GM23248 (cell line): ENCODE results near the gene NDUFC1. TPM values are rescaled to one million over a fixed set of nuclear protein-coding genes. Genes with fewer than 3 reads are reported as not detected.
A peak's percentile ranks its signal among the peaks of the same experiment; 100 is the strongest.

ENCODE experiments used
- DNase-seq: peaks from one replicate; pipeline ENCODE4 v3.0.0-alpha.2; 2015
- H2AFZ ChIP-seq: fragments of 200-600 bp; sonication (generic); 2 replicates; pipeline ENCODE4 v1.6.1; 2016; ENCODE audit warnings: antibody characterized with exemption
- H3F3A ChIP-seq: fragments of 200-600 bp; sonication (generic); 2 replicates; pipeline ENCODE4 v1.6.1; 2016; ENCODE audit warnings: mild to moderate bottlenecking, antibody characterized with exemption, mixed run types; ENCODE audit not compliant: insufficient read depth
- H3K27ac ChIP-seq: fragments of 200-600 bp; sonication (generic); 2 replicates; pipeline ENCODE4 v1.5.1; 2016; ENCODE audit warnings: mild to moderate bottlenecking
- H3K27me3 ChIP-seq: fragments of 200-600 bp; sonication (generic); replicated peaks from 2 replicates; pipeline ENCODE4 v1.6.1; 2016; ENCODE audit warnings: mild to moderate bottlenecking; ENCODE audit not compliant: insufficient read depth
- H3K36me3 ChIP-seq: fragments of 200-600 bp; sonication (generic); 2 replicates; pipeline ENCODE4 v1.6.1; 2016; ENCODE audit warnings: low read depth, mild to moderate bottlenecking
- H3K4me1 ChIP-seq: fragments of 200-600 bp; sonication (generic); 2 replicates; pipeline ENCODE4 v1.6.1; 2016; ENCODE audit warnings: mild to moderate bottlenecking; ENCODE audit not compliant: insufficient read depth
- H3K4me2 ChIP-seq: fragments of 200-600 bp; sonication (generic); one replicate; pipeline ENCODE4 v1.6.1; 2016; ENCODE audit warnings: mild to moderate bottlenecking; ENCODE audit not compliant: unreplicated experiment
- H3K4me3 ChIP-seq: fragments of 200-600 bp; sonication (generic); 2 replicates; pipeline ENCODE4 v1.5.1; 2016; ENCODE audit warnings: mild to moderate bottlenecking
- H3K79me2 ChIP-seq: fragments of 200-600 bp; sonication (generic); 2 replicates; pipeline ENCODE4 v1.6.1; 2016; ENCODE audit warnings: mild to moderate bottlenecking; ENCODE audit not compliant: insufficient read depth
- H3K9ac ChIP-seq: fragments of 200-600 bp; sonication (generic); 2 replicates; pipeline ENCODE4 v1.6.1; 2016; ENCODE audit warnings: mild to moderate bottlenecking
- H3K9me2 ChIP-seq: fragments of 200-600 bp; sonication (generic); 2 replicates; pipeline ENCODE4 v1.6.1; 2016; ENCODE audit warnings: mixed run types, mild to moderate bottlenecking, moderate library complexity; ENCODE audit not compliant: insufficient read depth
- H3K9me3 ChIP-seq: fragments of 200-600 bp; sonication (generic); one replicate; pipeline ENCODE4 v1.6.1; 2017; ENCODE audit warnings: low read depth
- H4K20me1 ChIP-seq: fragments of 200-600 bp; sonication (generic); 2 replicates; pipeline ENCODE4 v1.6.0; 2016; ENCODE audit not compliant: insufficient read depth
- EZH2 ChIP-seq: fragments of 200-600 bp; sonication (generic); IDR thresholded peaks from 2 replicates; pipeline ENCODE4 v1.6.1; 2018; ENCODE audit warnings: antibody characterized with exemption, mild to moderate bottlenecking; ENCODE audit not compliant: insufficient read depth, poor library complexity, severe bottlenecking
- EZH2phosphoT487 ChIP-seq: fragments of 200-600 bp; sonication (generic); IDR thresholded peaks from 2 replicates; pipeline ENCODE4 v1.6.1; 2018; ENCODE audit warnings: antibody characterized with exemption, moderate library complexity, mild to moderate bottlenecking, low read depth; ENCODE audit not compliant: insufficient read depth
- WGBS, 2 experiments: methylation state at CpG; one replicate each; pipeline ENCODE4 v1.1.6; 2015 to 2017; ENCODE audit warnings: low lambda C conversion rate in 2 of 2, low coverage in 1 of 2; ENCODE audit errors: missing lambda C conversion rate in 2 of 2; 5-methylcytosine and 5-hydroxymethylcytosine counted together
- in situ Hi-C: fragments of 300-500 bp; cut with MboI; formaldehyde crosslinking; loops from 2 replicates; pipeline ENCODE4 v1.15.0; 2020
- polyA plus RNA-seq: library from polyadenylated mRNA; unstranded; fragments of >200 nt; fragmentation: Nextera tagmentation; extraction: Ambion mirVana; gene quantifications from 2 replicates; pipeline ENCODE4 v1.2.1, GENCODE V29; 2016
- total RNA-seq: library from RNA; depleted of rRNA; stranded (reverse); fragments of >200 nt; shearing (Covaris generic); gene quantifications from 2 replicates; pipeline ENCODE4 v1.2.3, GENCODE V29; 2014

Gene NDUFC1
- total and polyA plus RNA-seq, 2 experiments from 2014 or later = 38.0 to 222 TPM

DNA sequence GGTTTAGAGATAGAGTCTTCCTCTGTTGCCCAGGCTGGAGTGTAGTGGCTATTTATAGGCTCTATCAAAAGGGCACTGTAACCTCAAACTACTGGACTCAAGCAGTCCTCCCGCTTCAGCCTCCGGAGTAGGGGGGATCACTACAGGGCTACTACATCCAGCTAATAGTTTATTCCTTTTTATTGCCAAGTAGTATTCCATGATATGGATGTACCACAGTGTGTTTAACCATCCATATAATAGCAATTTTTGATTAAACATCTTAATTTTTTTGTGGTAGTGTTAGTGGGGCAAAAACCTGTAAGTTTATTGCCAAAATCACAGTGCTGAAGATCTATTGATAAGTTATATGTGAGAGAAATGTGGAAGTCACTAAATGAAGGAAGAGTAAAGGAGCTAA is 2.6 kb upstream of the NDUFC1 start:
- H3K4me2 ChIP-seq = no peak overlapping the region

DNA sequence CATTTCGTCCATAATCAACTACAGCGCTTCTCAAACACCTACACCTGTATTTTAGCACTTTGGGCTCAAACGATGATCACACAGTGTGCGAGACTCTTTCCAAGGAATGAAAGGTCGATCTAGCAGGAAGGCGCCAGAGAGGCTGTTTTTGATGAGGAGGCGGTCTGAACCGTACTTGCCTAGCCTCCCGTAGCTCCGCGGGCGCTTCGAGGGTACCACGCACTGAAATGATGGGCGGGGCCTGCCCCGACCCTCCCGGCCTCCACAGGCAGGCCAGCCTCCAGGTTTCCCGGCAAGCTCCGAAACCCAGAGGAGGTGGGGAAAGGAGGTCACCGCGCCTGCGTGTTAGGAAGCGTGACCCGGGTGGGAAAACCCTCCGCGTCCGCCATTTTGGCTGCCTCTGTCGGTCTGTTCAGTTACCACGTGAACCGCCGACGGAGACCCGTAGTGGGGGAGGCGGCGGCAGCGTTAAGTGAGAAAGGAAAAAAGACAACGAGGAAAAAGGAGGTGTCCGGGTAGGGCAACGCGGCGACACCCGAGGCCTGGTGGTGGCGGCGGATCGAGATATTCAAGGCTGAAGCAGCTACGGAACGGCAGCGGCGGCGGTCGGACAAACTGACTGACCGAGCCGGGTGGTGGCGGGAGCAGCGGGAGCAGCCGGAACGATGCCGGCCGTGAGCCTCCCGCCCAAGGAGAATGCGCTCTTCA is 1.0 kb downstream of the NDUFC1 start, which contains the start of gene NAA15:
TSS of gene NAA15 (plus strand) at position 393 of the 708 bp plus-strand sequence. CDS start at position 666, 273 bp downstream.
- no peaks in the 10 kb centered on the region for H3K9me2 ChIP-seq
- peak; percentile 99 for DNase-seq
- peak within 1 kb of the TSS; percentile 90 for H3K27ac ChIP-seq
- peaks cover 31% of the 10 kb centered on the region for H3K4me1 ChIP-seq
- 1% methylated on average over 59 to 60 of the region's 61 CpGs for WGBS, 2 experiments
- peaks cover 54% of the 10 kb centered on the region for H3F3A ChIP-seq
- H3K4me3 ChIP-seq = peak within 1 kb of the TSS; percentile 93
- H4K20me1 ChIP-seq = no peaks in the 10 kb centered on the region
- H3K9me3 ChIP-seq = no peaks in the 10 kb centered on the region
- H3K4me2 ChIP-seq = peak within 1 kb of the TSS; percentile 98
- peak within 1 kb of the TSS; percentile 89 for H3K9ac ChIP-seq
- no peaks in the 10 kb centered on the region for H3K27me3 ChIP-seq
- H3K79me2 ChIP-seq = peaks cover 87% of the 10 kb centered on the region
- H3K36me3 ChIP-seq = peaks cover 11% of the 10 kb centered on the region
- H2AFZ ChIP-seq = peak within 1 kb of the TSS; percentile 95
- TF ChIP-seq EZH2 = no peak
- TF ChIP-seq EZH2phosphoT487 = no peak
- in situ Hi-C loops = no loop called here

More for the DNA sequence above, 2.6 kb upstream of the NDUFC1 start:
- Histone ChIP-seq H3K9me2 (no peaks in the 10 kb centered on the region), H2AFZ (no peak overlapping the region), H3K36me3 (peaks cover 18% of the 10 kb centered on the region), H3F3A (peaks cover 32% of the 10 kb centered on the region), H3K27ac (no peak overlapping the region), H3K9ac (no peak overlapping the region), H3K27me3 (no peaks in the 10 kb centered on the region), H3K4me3 (no peak overlapping the region), H3K4me1 (peaks cover 11% of the 10 kb centered on the region), H3K9me3 (no peaks in the 10 kb centered on the region), H4K20me1 (no peaks in the 10 kb centered on the region), H3K79me2 (peaks cover 91% of the 10 kb centered on the region)
- DNase-seq = no peak
- WGBS, 2 experiments = 94 to 100% methylated on average over 2 of the region's 2 CpGs
- TF ChIP-seq EZH2 = no peak
- in situ Hi-C loops = no loop called here

DNA sequence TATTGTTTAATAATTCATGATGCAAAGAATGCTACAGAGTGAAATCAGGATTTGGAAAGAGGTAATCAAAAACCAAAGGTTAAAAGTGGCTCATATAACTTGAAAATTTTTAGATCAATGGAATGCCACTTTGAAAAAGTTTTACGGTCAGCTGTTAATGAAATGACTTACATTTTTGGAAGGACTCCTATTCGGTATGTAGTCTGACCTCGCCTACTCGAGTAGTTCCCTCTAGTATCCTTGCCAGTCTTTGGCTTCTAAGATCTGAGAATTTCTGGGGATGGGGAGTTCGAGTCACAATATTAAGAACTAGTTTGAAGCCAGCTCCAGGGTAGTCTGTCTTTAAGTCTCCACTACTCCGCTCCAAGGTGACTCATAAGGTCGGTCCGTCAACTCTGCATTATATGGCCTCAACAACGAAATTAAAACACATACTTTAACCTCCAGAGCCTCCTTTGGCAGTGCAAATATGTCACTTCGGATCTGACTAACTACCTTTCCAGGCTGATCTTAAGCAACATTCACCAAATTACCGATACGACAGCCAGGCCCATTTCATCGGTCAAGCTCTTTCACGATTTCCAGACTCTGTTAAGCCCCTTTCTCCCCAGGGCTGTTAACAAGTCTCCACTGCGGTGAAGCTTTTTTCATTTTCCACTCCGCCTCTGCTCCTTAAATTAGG is 1.7 kb downstream of the NDUFC1 start:
- Histone ChIP-seq H3K36me3 (peaks cover 6% of the 10 kb centered on the region; the same call in 1 of the 2 replicates), H3K4me3 (peak overlapping the region; percentile 93), H3K4me2 (peak overlapping the region; percentile 98), H3K4me1 (peaks cover 35% of the 10 kb centered on the region), H3K9me3 (no peaks in the 10 kb centered on the region), H3F3A (peaks cover 55% of the 10 kb centered on the region), H3K27ac (peak overlapping the region; percentile 90), H2AFZ (peak overlapping the region; percentile 95), H4K20me1 (no peaks in the 10 kb centered on the region), H3K27me3 (no peaks in the 10 kb centered on the region), H3K9ac (peak overlapping the region; percentile 89), H3K79me2 (peaks cover 85% of the 10 kb centered on the region), H3K9me2 (no peaks in the 10 kb centered on the region)
- 1 to 2% methylated on average over 16 of the region's 16 CpGs for WGBS, 2 experiments
- in situ Hi-C loops = no loop called here
- no peak for TF ChIP-seq EZH2
- no peak for TF ChIP-seq EZH2phosphoT487
- DNase-seq = peak; percentile 86

DNA sequence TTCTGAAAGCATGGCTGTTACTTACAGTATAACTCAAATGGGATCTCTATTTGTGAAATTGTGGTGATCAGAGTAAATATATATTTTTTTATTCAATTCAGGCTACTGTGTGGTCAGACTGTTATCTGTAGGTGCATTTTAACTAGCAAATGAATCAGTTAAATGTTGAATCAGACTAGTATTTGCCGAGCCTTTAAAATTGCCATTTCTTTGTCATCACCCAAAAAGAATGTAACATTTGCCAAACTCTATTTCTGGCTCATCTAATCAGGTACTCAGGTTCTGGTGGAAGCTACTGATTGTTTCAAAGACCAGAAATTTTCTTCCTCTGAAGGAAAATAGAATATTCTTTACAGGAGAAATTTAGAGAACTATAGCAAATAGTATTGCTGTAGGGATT is 2.7 kb downstream of the NDUFC1 start:
- H4K20me1 ChIP-seq = no peaks in the 10 kb centered on the region
- WGBS, 2 experiments = 0% methylated on average over 1 of the region's 1 CpG
- H3K9me3 ChIP-seq = no peaks in the 10 kb centered on the region
- peaks cover 83% of the 10 kb centered on the region for H3K79me2 ChIP-seq
- peak overlapping the region; percentile 90 for H3K27ac ChIP-seq
- peak overlapping the region; percentile 95; the same call in 1 of the 2 replicates for H2AFZ ChIP-seq
- H3K27me3 ChIP-seq = no peaks in the 10 kb centered on the region
- peaks cover 39% of the 10 kb centered on the region for H3K4me1 ChIP-seq
- TF ChIP-seq EZH2phosphoT487 (no peak), EZH2 (no peak)
- H3K4me3 ChIP-seq = peak overlapping the region; percentile 93
- DNase-seq = peak; percentile 64
- in situ Hi-C loops = no loop called here
- no peaks in the 10 kb centered on the region for H3K36me3 ChIP-seq
- H3K9ac ChIP-seq = peak overlapping the region; percentile 89
- peak overlapping the region; percentile 98 for H3K4me2 ChIP-seq
- H3K9me2 ChIP-seq = no peaks in the 10 kb centered on the region
- H3F3A ChIP-seq = peaks cover 55% of the 10 kb centered on the region
